Osteocyte (in vitro differentiated cells): Measurements from ENCODE around the gene NTN4. TPM values are rescaled to one million over a fixed set of nuclear protein-coding genes. Genes with fewer than 3 reads are reported as not detected.

ENCODE experiments used
- DNase-seq: peaks from one replicate; pipeline ENCODE4 v3.0.0; 2021; ENCODE audit warnings: mixed read lengths; ENCODE audit not compliant: unreplicated experiment; ENCODE audit errors: extremely low spot score
- H3K27ac Mint-ChIP-seq: one replicate; pipeline ENCODE4 v1.8.0; 2021; ENCODE audit warnings: mild to moderate bottlenecking, mixed read lengths; ENCODE audit not compliant: unreplicated experiment
- H3K27me3 Mint-ChIP-seq: one replicate; pipeline ENCODE4 v1.8.0; 2021; ENCODE audit warnings: mixed read lengths; ENCODE audit not compliant: unreplicated experiment
- H3K36me3 Mint-ChIP-seq: one replicate; pipeline ENCODE4 v1.8.0; 2021; ENCODE audit warnings: mixed read lengths; ENCODE audit not compliant: unreplicated experiment
- H3K4me1 Mint-ChIP-seq: one replicate; pipeline ENCODE4 v1.8.0; 2021; ENCODE audit warnings: mixed read lengths; ENCODE audit not compliant: unreplicated experiment
- H3K4me3 Mint-ChIP-seq: one replicate; pipeline ENCODE4 v1.8.0; 2021; ENCODE audit warnings: mild to moderate bottlenecking, moderate library complexity, mixed read lengths; ENCODE audit not compliant: unreplicated experiment
- H3K9me3 Mint-ChIP-seq: one replicate; pipeline ENCODE4 v1.8.0; 2021; ENCODE audit warnings: mixed read lengths; ENCODE audit not compliant: unreplicated experiment
- total RNA-seq: library from RNA; stranded (reverse); gene quantifications from 2 replicates; pipeline ENCODE4 v1.2.1, GENCODE V29; 2021
- TF ChIP-seq, protein P1 (sequence below): fragments of 200-600 bp; sonication (generic); IDR thresholded peaks from 2 replicates; pipeline ENCODE4 v1.5.0; 2021; ENCODE audit warnings: antibody characterized with exemption, mild to moderate bottlenecking, moderate library complexity

NTN4 gene
- total RNA-seq, 1 donor from 2014 or later, result 654 TPM

DNA sequence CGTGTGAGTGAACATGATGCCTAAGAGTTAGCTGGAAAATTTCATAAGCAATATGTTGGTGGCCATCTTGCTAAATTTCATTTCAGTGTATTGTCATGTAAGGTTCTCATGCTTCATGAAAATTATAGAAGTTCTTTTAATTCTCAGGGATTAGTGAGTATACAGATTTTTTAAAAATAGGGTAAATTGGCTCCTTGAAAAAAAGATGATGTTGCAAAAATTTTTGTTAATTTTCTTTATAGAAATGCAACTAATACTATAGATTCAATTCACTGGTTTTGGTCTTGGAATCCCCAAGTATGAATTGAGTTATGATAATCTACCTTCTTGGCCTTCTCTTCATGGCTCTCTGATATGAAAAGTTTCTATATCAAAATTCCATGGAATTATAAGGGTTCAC lies 75.4 kb downstream of the NTN4 start:
- H3K9me3 Mint-ChIP-seq, result no peaks in the 10 kb centered on the region
- TF ChIP-seq, protein P1, sequence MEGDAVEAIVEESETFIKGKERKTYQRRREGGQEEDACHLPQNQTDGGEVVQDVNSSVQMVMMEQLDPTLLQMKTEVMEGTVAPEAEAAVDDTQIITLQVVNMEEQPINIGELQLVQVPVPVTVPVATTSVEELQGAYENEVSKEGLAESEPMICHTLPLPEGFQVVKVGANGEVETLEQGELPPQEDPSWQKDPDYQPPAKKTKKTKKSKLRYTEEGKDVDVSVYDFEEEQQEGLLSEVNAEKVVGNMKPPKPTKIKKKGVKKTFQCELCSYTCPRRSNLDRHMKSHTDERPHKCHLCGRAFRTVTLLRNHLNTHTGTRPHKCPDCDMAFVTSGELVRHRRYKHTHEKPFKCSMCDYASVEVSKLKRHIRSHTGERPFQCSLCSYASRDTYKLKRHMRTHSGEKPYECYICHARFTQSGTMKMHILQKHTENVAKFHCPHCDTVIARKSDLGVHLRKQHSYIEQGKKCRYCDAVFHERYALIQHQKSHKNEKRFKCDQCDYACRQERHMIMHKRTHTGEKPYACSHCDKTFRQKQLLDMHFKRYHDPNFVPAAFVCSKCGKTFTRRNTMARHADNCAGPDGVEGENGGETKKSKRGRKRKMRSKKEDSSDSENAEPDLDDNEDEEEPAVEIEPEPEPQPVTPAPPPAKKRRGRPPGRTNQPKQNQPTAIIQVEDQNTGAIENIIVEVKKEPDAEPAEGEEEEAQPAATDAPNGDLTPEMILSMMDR, result no peak
- H3K36me3 Mint-ChIP-seq, result peaks cover 69% of the 10 kb centered on the region
- DNase-seq, result no peak
- H3K4me1 Mint-ChIP-seq, result peaks cover 74% of the 10 kb centered on the region
- H3K4me3 Mint-ChIP-seq, result no peak overlapping the region
- H3K27me3 Mint-ChIP-seq, result no peaks in the 10 kb centered on the region
- H3K27ac Mint-ChIP-seq, result peak overlapping the region; percentile 91

DNA sequence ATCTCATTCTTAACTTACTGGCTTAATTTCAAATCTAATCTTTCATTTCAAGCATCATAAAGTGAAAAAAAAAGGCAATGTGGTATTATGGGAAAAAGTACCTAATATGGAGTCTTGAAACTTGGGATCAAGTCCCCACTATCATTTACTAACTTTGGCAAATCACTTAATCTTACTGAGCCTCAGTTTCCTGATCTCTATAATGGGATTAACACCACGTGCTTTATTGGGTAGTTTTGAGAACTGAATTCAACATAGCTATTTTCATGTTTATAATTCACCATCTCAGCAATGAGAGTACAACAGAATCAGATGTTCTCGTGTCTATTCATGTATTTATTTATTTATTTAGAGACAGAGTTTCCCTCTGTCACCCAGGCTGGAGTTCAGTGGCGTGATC lies 78.3 kb downstream of the NTN4 start:
- peak overlapping the region; percentile 72 for H3K27ac Mint-ChIP-seq
- H3K36me3 Mint-ChIP-seq, result peaks cover 74% of the 10 kb centered on the region
- H3K4me1 Mint-ChIP-seq, result peaks cover 58% of the 10 kb centered on the region
- no peaks in the 10 kb centered on the region for H3K9me3 Mint-ChIP-seq
- no peak for DNase-seq
- H3K27me3 Mint-ChIP-seq, result no peaks in the 10 kb centered on the region
- H3K4me3 Mint-ChIP-seq, result no peak overlapping the region
- TF ChIP-seq, protein P1, result no peak

DNA sequence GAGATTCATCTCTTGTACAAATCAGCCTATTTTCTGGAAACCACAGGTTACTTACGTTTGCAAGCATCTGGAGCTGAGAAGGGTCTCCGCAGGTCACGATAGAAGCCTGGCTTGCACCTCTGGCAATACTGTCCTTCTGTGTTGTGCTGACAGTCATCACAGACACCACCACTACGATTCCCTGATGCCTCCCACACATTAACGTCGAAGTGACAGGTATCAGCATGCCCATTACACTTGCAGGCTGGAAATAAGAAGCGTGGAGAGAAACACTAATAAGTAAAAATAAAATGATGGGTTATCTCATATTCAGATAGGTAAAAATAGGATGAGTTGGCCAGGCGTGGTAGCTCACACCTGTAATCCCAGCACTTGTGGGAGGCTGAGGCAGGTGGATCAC lies 80.2 kb downstream of the NTN4 start:
- Mint-ChIP-seq H3K27ac (peak overlapping the region; percentile 80), H3K9me3 (no peaks in the 10 kb centered on the region), H3K4me3 (no peak overlapping the region), H3K4me1 (peaks cover 57% of the 10 kb centered on the region), H3K27me3 (no peaks in the 10 kb centered on the region), H3K36me3 (peaks cover 65% of the 10 kb centered on the region)
- TF ChIP-seq, protein P1, result no peak
- no peak for DNase-seq

DNA sequence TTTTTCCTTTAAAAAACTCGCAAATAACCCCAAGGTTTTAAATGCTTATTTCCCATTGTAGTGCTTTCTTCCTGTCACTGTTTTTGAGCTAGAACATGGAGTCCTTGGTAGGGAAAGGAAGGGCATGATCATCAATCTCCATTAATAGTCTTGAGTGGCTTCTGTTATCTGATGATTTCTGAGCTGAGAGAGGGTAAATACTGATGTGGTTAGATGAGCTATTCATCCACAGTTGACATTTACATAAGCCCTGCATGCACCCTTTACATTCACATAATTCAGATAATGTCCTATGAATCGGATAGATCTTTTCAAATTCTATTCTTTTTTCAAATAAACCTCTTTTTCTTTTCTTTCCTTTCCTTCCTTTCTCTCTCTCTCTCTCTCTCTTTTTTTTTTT lies 81.4 kb downstream of the NTN4 start:
- no peaks in the 10 kb centered on the region for H3K9me3 Mint-ChIP-seq
- no peaks in the 10 kb centered on the region for H3K27me3 Mint-ChIP-seq
- peaks cover 65% of the 10 kb centered on the region for H3K36me3 Mint-ChIP-seq

DNA sequence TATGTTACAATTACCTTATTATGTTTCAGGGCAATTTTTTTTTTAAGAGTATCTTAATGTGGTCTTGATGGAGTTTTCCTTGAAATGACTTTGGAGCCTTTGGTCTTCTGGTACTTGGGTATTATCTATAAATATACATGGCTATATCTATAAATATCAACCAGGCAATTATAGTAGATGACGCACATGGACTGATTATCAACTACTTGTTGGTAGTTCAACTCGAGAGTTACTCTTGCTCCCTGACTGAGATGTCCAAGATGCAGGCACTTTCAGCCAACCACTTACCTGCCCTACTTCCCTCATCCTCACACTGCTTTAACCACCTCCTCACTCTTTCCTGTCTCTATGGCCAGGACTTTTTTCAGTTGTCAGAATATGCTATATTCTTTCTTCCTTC lies 85.4 kb downstream of the NTN4 start:
- no peak overlapping the region for H3K4me3 Mint-ChIP-seq
- no peaks in the 10 kb centered on the region for H3K9me3 Mint-ChIP-seq
- peaks cover 64% of the 10 kb centered on the region for H3K4me1 Mint-ChIP-seq
- TF ChIP-seq, protein P1, result no peak
- H3K27me3 Mint-ChIP-seq, result no peaks in the 10 kb centered on the region
- no peak for DNase-seq
- H3K36me3 Mint-ChIP-seq, result peaks cover 62% of the 10 kb centered on the region
- H3K27ac Mint-ChIP-seq, result peak overlapping the region; percentile 86

More for the DNA sequence above, 81.4 kb downstream of the NTN4 start:
- no peak for DNase-seq
- TF ChIP-seq, protein P1, result no peak
- H3K4me3 Mint-ChIP-seq, result no peak overlapping the region
- H3K27ac Mint-ChIP-seq, result peak overlapping the region; percentile 80
- peaks cover 57% of the 10 kb centered on the region for H3K4me1 Mint-ChIP-seq
